ENCODE data around the gene ITSN2. TPM values are rescaled to one million over a fixed set of nuclear protein-coding genes. Genes with fewer than 3 reads are reported as not detected.

Gene ITSN2
- total RNA-seq, 1 donor from 2014 or later, result 23.8 TPM

DNA sequence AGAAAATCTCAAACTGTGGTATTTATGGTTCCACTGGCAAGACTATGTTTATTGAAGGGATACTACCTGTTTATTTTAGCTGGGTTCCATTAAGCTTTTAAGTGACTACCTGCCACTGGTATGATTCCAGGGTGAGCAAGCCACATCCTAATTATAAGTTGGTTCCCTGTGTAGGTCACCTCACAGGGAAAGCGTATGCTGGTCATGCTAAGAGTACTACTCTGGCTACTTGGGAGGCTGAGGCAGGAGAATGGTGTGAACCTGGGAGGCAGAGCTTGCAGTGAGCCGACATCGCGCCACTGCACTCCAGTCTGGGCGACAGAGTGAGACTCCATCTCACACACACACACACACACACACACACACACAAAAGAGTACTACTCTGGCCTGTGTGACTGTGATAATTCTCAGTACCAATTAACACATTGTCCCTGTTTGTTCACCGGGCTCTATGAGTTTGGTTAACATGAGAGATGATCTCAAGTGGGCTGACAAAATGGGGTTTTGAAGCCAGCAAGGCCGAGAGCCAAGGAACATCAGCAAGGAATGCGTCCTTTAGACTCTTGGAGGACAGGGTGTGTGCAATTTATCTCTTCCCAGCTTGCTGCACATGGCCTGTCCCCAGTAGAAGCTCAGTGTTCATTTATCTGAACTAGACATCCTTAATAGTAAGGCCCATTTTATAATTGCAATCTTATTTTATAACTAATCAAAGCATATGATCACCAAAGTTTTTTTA, 15.2 kb upstream of the ITSN2 start:
- no peak for DNase-seq (ENCODE audit: low read depth)
- H4K20me1 ChIP-seq (ENCODE audit: insufficient read depth, low read length), result no peaks in the 10 kb centered on the region
- H3K4me3 ChIP-seq (ENCODE audit: insufficient read depth, low read depth, low read length), result no peak overlapping the region
- no peak overlapping the region for H2AFZ ChIP-seq (ENCODE audit: low read depth, low read length)
- TF ChIP-seq, protein P1, sequence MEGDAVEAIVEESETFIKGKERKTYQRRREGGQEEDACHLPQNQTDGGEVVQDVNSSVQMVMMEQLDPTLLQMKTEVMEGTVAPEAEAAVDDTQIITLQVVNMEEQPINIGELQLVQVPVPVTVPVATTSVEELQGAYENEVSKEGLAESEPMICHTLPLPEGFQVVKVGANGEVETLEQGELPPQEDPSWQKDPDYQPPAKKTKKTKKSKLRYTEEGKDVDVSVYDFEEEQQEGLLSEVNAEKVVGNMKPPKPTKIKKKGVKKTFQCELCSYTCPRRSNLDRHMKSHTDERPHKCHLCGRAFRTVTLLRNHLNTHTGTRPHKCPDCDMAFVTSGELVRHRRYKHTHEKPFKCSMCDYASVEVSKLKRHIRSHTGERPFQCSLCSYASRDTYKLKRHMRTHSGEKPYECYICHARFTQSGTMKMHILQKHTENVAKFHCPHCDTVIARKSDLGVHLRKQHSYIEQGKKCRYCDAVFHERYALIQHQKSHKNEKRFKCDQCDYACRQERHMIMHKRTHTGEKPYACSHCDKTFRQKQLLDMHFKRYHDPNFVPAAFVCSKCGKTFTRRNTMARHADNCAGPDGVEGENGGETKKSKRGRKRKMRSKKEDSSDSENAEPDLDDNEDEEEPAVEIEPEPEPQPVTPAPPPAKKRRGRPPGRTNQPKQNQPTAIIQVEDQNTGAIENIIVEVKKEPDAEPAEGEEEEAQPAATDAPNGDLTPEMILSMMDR (IDR thresholded peaks at IDR 0.05; ENCODE audit: insufficient read depth, low read depth, low read length), result no peak
- H3K9me3 ChIP-seq (ENCODE audit: insufficient read depth, low read depth, low read length), result no peaks in the 10 kb centered on the region
- no peaks in the 10 kb centered on the region for H3K27me3 ChIP-seq (ENCODE audit: insufficient read depth, low read length)
- H3K36me3 ChIP-seq (ENCODE audit: insufficient read depth, low read length), result no peaks in the 10 kb centered on the region
- H3K27ac ChIP-seq (ENCODE audit: low read depth, low read length), result no peak overlapping the region
- H3K4me2 ChIP-seq (ENCODE audit: low read length), result no peak overlapping the region
- FAIRE-seq, result no peak
- Mint-ChIP-seq H3K27me3 (ENCODE audit: low read depth, unreplicated experiment) (no peaks in the 10 kb centered on the region), H3K27ac (ENCODE audit: unreplicated experiment) (no peak overlapping the region), H3K9me3 (ENCODE audit: unreplicated experiment) (no peaks in the 10 kb centered on the region), H3K4me3 (ENCODE audit: unreplicated experiment) (no peak overlapping the region), H3K36me3 (ENCODE audit: low read depth, unreplicated experiment) (no peaks in the 10 kb centered on the region), H3K4me1 (ENCODE audit: low read depth, unreplicated experiment) (no peaks in the 10 kb centered on the region)
- no peaks in the 10 kb centered on the region for H3K4me1 ChIP-seq (ENCODE audit: insufficient read depth, low read length)
- H3K79me2 ChIP-seq (ENCODE audit: insufficient read depth, low read length), result no peaks in the 10 kb centered on the region
- no peak overlapping the region for H3K9ac ChIP-seq (ENCODE audit: low read length)

DNA sequence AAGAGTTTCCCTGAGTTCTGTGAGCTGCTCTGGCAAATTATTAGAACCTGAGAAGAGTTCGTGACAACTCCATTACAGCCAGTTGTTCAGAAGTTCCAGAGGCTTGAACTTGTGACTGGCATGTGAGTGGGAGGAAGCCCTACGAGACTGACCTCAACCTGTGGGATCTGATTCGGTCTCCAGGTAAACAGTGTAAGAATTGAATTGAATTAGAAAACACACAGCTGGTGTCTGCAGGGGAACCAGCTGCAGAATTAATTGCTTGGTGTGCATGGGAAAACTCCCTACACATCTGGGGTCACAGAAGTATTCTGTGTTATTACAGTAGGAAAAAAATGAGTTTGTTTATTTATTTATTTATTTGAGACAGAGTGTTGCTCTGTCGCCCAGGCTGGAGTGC, 14.0 kb upstream of the ITSN2 start:
- H3K9me3 Mint-ChIP-seq (ENCODE audit: unreplicated experiment), result no peaks in the 10 kb centered on the region
- no peak overlapping the region for H3K9ac ChIP-seq (ENCODE audit: low read length)
- no peaks in the 10 kb centered on the region for H3K27me3 ChIP-seq (ENCODE audit: insufficient read depth, low read length)
- H3K4me1 ChIP-seq (ENCODE audit: insufficient read depth, low read length), result no peaks in the 10 kb centered on the region
- H3K79me2 ChIP-seq (ENCODE audit: insufficient read depth, low read length), result no peaks in the 10 kb centered on the region
- no peak overlapping the region for H2AFZ ChIP-seq (ENCODE audit: low read depth, low read length)
- H3K4me1 Mint-ChIP-seq (ENCODE audit: low read depth, unreplicated experiment), result no peaks in the 10 kb centered on the region
- no peaks in the 10 kb centered on the region for H4K20me1 ChIP-seq (ENCODE audit: insufficient read depth, low read length)
- DNase-seq (ENCODE audit: low read depth) (no peak), FAIRE-seq (no peak)
- no peaks in the 10 kb centered on the region for H3K36me3 Mint-ChIP-seq (ENCODE audit: low read depth, unreplicated experiment)
- no peak overlapping the region for H3K27ac Mint-ChIP-seq (ENCODE audit: unreplicated experiment)
- H3K27ac ChIP-seq (ENCODE audit: low read depth, low read length), result no peak overlapping the region
- H3K9me3 ChIP-seq (ENCODE audit: insufficient read depth, low read depth, low read length), result no peaks in the 10 kb centered on the region
- H3K4me2 ChIP-seq (ENCODE audit: low read length), result no peak overlapping the region
- H3K4me3 Mint-ChIP-seq (ENCODE audit: unreplicated experiment), result no peak overlapping the region
- no peak overlapping the region for H3K4me3 ChIP-seq (ENCODE audit: insufficient read depth, low read depth, low read length)
- TF ChIP-seq, protein P1 (IDR thresholded peaks at IDR 0.05; ENCODE audit: insufficient read depth, low read depth, low read length), result no peak
- no peak for TF ChIP-seq EZH2 (IDR thresholded peaks at IDR 0.05; ENCODE audit: insufficient read depth, low read length)
- H3K27me3 Mint-ChIP-seq (ENCODE audit: low read depth, unreplicated experiment), result no peaks in the 10 kb centered on the region
- H3K36me3 ChIP-seq (ENCODE audit: insufficient read depth, low read length), result no peaks in the 10 kb centered on the region

DNA sequence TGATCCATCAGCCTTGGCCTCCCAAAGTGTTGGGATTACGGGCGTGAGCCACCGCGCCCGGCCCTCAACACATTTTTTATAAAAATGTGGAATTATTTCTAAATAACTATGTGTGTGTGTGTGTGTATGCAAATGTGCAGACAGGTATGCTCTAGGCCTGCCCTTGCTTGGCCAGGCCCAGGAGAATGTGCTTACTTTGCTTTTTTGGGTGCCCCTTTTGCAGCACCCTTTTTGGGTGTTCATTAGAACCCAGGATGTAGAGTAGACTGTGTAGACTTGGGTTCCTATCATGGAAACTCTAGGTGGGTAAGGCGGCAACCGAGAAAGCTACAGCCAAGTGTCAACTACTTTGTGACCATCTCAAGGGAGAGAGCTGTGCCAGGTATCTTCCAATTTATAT, 11.7 kb upstream of the ITSN2 start:
- no peak overlapping the region for H2AFZ ChIP-seq (ENCODE audit: low read depth, low read length)
- no peaks in the 10 kb centered on the region for H4K20me1 ChIP-seq (ENCODE audit: insufficient read depth, low read length)
- no peak overlapping the region for H3K27ac ChIP-seq (ENCODE audit: low read depth, low read length)
- no peak overlapping the region for H3K4me2 ChIP-seq (ENCODE audit: low read length)
- Mint-ChIP-seq H3K27ac (ENCODE audit: unreplicated experiment) (no peak overlapping the region), H3K36me3 (ENCODE audit: low read depth, unreplicated experiment) (no peaks in the 10 kb centered on the region), H3K4me1 (ENCODE audit: low read depth, unreplicated experiment) (no peaks in the 10 kb centered on the region), H3K4me3 (ENCODE audit: unreplicated experiment) (no peak overlapping the region), H3K27me3 (ENCODE audit: low read depth, unreplicated experiment) (no peaks in the 10 kb centered on the region), H3K9me3 (ENCODE audit: unreplicated experiment) (no peaks in the 10 kb centered on the region)
- no peaks in the 10 kb centered on the region for H3K9me3 ChIP-seq (ENCODE audit: insufficient read depth, low read depth, low read length)
- no peaks in the 10 kb centered on the region for H3K27me3 ChIP-seq (ENCODE audit: insufficient read depth, low read length)
- no peaks in the 10 kb centered on the region for H3K79me2 ChIP-seq (ENCODE audit: insufficient read depth, low read length)
- no peak for DNase-seq (ENCODE audit: low read depth)
- H3K36me3 ChIP-seq (ENCODE audit: insufficient read depth, low read length), result no peaks in the 10 kb centered on the region
- FAIRE-seq, result no peak
- TF ChIP-seq, protein P1 (IDR thresholded peaks at IDR 0.05; ENCODE audit: insufficient read depth, low read depth, low read length), result no peak
- TF ChIP-seq EZH2 (IDR thresholded peaks at IDR 0.05; ENCODE audit: insufficient read depth, low read length), result no peak
- H3K4me3 ChIP-seq (ENCODE audit: insufficient read depth, low read depth, low read length), result no peak overlapping the region
- no peaks in the 10 kb centered on the region for H3K4me1 ChIP-seq (ENCODE audit: insufficient read depth, low read length)
- H3K9ac ChIP-seq (ENCODE audit: low read length), result no peak overlapping the region
